Measurements from ENCODE around the gene STATH. TPM values are rescaled to one million over a fixed set of nuclear protein-coding genes. Genes with fewer than 3 reads are reported as not detected.

The STATH gene
- total RNA-seq, 1 experiment from 2014 or later, result not detected

DNA sequence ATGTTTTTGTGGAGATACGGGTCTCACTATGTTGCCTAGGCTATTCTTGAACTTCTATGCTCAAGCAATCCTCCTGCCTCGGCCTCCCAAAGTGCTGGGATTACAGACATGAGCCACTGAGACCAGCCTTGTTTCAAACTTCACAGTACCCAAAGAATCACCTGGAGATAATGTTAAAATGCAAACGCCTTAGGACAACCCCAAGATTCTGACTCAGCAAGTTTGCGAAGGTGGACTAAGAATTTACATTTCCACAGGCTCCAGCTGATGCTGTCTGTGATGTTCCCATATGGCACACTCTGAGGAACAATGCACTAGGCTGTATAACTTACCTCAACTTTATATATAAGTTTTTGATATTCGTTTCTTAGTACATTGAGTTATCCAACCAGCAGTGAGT lies 984 bp upstream of the STATH start:
- no peak for ATAC-seq
- H3K27ac Mint-ChIP-seq, result no peak overlapping the region
- DNase-seq (ENCODE audit: low spot score), result no peak
- H3K27me3 Mint-ChIP-seq (ENCODE audit: low read depth), result no peaks in the 10 kb centered on the region
- H3K9me3 Mint-ChIP-seq, result no peaks in the 10 kb centered on the region
- ChIA-PET POLR2A (no interaction called here), CTCF (no interaction called here)
- H3K4me3 Mint-ChIP-seq, result no peak overlapping the region
- no peak for TF ChIP-seq JUN (CRISPR knock-in tag; IDR thresholded peaks at IDR 0.05)
- TF ChIP-seq HMGA2 (CRISPR knock-in tag; IDR thresholded peaks at IDR 0.05), result no peak
- TF ChIP-seq RELA (CRISPR knock-in tag; IDR thresholded peaks at IDR 0.05; ENCODE audit: borderline replicate concordance), result no peak
- TF ChIP-seq, protein P1, sequence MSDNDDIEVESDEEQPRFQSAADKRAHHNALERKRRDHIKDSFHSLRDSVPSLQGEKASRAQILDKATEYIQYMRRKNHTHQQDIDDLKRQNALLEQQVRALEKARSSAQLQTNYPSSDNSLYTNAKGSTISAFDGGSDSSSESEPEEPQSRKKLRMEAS (CRISPR knock-in tag; IDR thresholded peaks at IDR 0.05), result no peak
- TF ChIP-seq ZNF423 (CRISPR knock-in tag; IDR thresholded peaks at IDR 0.05), result no peak
- no peak for TF ChIP-seq TEAD1 (CRISPR knock-in tag; IDR thresholded peaks at IDR 0.05)
- TF ChIP-seq, protein P2, sequence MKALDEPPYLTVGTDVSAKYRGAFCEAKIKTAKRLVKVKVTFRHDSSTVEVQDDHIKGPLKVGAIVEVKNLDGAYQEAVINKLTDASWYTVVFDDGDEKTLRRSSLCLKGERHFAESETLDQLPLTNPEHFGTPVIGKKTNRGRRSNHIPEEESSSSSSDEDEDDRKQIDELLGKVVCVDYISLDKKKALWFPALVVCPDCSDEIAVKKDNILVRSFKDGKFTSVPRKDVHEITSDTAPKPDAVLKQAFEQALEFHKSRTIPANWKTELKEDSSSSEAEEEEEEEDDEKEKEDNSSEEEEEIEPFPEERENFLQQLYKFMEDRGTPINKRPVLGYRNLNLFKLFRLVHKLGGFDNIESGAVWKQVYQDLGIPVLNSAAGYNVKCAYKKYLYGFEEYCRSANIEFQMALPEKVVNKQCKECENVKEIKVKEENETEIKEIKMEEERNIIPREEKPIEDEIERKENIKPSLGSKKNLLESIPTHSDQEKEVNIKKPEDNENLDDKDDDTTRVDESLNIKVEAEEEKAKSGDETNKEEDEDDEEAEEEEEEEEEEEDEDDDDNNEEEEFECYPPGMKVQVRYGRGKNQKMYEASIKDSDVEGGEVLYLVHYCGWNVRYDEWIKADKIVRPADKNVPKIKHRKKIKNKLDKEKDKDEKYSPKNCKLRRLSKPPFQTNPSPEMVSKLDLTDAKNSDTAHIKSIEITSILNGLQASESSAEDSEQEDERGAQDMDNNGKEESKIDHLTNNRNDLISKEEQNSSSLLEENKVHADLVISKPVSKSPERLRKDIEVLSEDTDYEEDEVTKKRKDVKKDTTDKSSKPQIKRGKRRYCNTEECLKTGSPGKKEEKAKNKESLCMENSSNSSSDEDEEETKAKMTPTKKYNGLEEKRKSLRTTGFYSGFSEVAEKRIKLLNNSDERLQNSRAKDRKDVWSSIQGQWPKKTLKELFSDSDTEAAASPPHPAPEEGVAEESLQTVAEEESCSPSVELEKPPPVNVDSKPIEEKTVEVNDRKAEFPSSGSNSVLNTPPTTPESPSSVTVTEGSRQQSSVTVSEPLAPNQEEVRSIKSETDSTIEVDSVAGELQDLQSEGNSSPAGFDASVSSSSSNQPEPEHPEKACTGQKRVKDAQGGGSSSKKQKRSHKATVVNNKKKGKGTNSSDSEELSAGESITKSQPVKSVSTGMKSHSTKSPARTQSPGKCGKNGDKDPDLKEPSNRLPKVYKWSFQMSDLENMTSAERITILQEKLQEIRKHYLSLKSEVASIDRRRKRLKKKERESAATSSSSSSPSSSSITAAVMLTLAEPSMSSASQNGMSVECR (CRISPR knock-in tag; IDR thresholded peaks at IDR 0.05; ENCODE audit: borderline replicate concordance), result no peak
- TF ChIP-seq, protein P3, sequence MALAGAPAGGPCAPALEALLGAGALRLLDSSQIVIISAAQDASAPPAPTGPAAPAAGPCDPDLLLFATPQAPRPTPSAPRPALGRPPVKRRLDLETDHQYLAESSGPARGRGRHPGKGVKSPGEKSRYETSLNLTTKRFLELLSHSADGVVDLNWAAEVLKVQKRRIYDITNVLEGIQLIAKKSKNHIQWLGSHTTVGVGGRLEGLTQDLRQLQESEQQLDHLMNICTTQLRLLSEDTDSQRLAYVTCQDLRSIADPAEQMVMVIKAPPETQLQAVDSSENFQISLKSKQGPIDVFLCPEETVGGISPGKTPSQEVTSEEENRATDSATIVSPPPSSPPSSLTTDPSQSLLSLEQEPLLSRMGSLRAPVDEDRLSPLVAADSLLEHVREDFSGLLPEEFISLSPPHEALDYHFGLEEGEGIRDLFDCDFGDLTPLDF (CRISPR knock-in tag; IDR thresholded peaks at IDR 0.05), result no peak
- TF ChIP-seq ZNF138 (CRISPR knock-in tag; conservative IDR thresholded peaks at IDR 0.05), result no peak
- TF ChIP-seq, protein P4, sequence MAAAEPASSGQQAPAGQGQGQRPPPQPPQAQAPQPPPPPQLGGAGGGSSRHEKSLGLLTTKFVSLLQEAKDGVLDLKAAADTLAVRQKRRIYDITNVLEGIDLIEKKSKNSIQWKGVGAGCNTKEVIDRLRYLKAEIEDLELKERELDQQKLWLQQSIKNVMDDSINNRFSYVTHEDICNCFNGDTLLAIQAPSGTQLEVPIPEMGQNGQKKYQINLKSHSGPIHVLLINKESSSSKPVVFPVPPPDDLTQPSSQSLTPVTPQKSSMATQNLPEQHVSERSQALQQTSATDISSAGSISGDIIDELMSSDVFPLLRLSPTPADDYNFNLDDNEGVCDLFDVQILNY (CRISPR knock-in tag; IDR thresholded peaks at IDR 0.05), result no peak
- no peak for TF ChIP-seq RORB (CRISPR knock-in tag; IDR thresholded peaks at IDR 0.05)
- TF ChIP-seq, protein P5, sequence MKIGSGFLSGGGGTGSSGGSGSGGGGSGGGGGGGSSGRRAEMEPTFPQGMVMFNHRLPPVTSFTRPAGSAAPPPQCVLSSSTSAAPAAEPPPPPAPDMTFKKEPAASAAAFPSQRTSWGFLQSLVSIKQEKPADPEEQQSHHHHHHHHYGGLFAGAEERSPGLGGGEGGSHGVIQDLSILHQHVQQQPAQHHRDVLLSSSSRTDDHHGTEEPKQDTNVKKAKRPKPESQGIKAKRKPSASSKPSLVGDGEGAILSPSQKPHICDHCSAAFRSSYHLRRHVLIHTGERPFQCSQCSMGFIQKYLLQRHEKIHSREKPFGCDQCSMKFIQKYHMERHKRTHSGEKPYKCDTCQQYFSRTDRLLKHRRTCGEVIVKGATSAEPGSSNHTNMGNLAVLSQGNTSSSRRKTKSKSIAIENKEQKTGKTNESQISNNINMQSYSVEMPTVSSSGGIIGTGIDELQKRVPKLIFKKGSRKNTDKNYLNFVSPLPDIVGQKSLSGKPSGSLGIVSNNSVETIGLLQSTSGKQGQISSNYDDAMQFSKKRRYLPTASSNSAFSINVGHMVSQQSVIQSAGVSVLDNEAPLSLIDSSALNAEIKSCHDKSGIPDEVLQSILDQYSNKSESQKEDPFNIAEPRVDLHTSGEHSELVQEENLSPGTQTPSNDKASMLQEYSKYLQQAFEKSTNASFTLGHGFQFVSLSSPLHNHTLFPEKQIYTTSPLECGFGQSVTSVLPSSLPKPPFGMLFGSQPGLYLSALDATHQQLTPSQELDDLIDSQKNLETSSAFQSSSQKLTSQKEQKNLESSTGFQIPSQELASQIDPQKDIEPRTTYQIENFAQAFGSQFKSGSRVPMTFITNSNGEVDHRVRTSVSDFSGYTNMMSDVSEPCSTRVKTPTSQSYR (CRISPR knock-in tag; IDR thresholded peaks at IDR 0.05), result no peak
- no peak for TF ChIP-seq GABPB1 (CRISPR knock-in tag; IDR thresholded peaks at IDR 0.05)
- H3K4me1 Mint-ChIP-seq, result peaks cover 3% of the 10 kb centered on the region; the same call in 1 of the 2 replicates
- no peaks in the 10 kb centered on the region for H3K36me3 Mint-ChIP-seq

DNA sequence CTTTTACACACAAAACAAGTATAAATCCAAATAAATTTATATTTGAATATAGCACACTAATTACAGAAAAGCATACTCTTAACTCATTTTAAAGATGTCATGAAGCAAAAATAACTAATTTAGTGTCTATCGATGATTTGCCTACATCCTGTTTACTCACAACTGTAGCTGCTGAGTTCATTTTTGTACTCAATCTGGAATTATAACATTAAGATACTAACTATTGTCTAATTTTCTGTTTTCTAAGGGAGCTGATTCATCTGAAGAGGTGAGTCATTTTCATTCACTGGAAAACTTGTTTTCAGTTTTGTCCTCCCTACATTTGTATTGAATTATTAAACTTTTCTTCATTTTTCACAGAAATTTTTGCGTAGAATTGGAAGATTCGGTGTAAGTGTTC lies 3.7 kb downstream of the STATH start:
- no peak overlapping the region for H3K4me3 Mint-ChIP-seq
- H3K9me3 Mint-ChIP-seq, result no peaks in the 10 kb centered on the region
- CTCF ChIA-PET, result no interaction called here
- TF ChIP-seq NFYB (CRISPR knock-in tag; conservative IDR thresholded peaks at IDR 0.05; ENCODE audit: low read depth) (no peak), NR2C2 (CRISPR knock-in tag; IDR thresholded peaks at IDR 0.05) (no peak), NR3C1 (CRISPR knock-in tag; conservative IDR thresholded peaks at IDR 0.05; ENCODE audit: low read depth) (no peak), CBFB (CRISPR knock-in tag; IDR thresholded peaks at IDR 0.05; ENCODE audit: low read depth) (no peak), TP53 (CRISPR knock-in tag; IDR thresholded peaks at IDR 0.05) (no peak), CREM (CRISPR knock-in tag; IDR thresholded peaks at IDR 0.05) (no peak)
- TF ChIP-seq, protein P6, sequence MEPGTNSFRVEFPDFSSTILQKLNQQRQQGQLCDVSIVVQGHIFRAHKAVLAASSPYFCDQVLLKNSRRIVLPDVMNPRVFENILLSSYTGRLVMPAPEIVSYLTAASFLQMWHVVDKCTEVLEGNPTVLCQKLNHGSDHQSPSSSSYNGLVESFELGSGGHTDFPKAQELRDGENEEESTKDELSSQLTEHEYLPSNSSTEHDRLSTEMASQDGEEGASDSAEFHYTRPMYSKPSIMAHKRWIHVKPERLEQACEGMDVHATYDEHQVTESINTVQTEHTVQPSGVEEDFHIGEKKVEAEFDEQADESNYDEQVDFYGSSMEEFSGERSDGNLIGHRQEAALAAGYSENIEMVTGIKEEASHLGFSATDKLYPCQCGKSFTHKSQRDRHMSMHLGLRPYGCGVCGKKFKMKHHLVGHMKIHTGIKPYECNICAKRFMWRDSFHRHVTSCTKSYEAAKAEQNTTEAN (CRISPR knock-in tag; IDR thresholded peaks at IDR 0.05), result no peak
- TF ChIP-seq, protein P7, sequence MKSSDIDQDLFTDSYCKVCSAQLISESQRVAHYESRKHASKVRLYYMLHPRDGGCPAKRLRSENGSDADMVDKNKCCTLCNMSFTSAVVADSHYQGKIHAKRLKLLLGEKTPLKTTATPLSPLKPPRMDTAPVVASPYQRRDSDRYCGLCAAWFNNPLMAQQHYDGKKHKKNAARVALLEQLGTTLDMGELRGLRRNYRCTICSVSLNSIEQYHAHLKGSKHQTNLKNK (CRISPR knock-in tag; IDR thresholded peaks at IDR 0.05), result no peak
- ATAC-seq (no peak), DNase-seq (ENCODE audit: low spot score) (no peak)
- no peaks in the 10 kb centered on the region for H3K27me3 Mint-ChIP-seq (ENCODE audit: low read depth)
- POLR2A ChIA-PET, result no interaction called here
- H3K36me3 Mint-ChIP-seq, result no peaks in the 10 kb centered on the region
- H3K4me1 Mint-ChIP-seq, result peaks cover 3% of the 10 kb centered on the region; the same call in 1 of the 2 replicates
- H3K27ac Mint-ChIP-seq, result no peak overlapping the region

Measured in WTC11 (cell line).